Duodenal mucosa (tissue), 2 donors: ENCODE measurements around the gene KPRP.

Experiments
- H3K27ac ChIP-seq: one replicate; pipeline ENCODE4 v1.7.0; 2013; ENCODE audit warnings: low read depth, low read length
- H3K27me3 ChIP-seq, 2 donors: one replicate each; pipeline ENCODE4 v1.7.0; 2013; ENCODE audit warnings: low read length in 2 of 2, control low read depth in 1 of 2; ENCODE audit not compliant: insufficient read depth in 2 of 2, control insufficient read depth in 1 of 2
- H3K36me3 ChIP-seq, 2 donors: one replicate each; pipeline ENCODE4 v1.7.0; 2013; ENCODE audit warnings: low read length in 2 of 2, control low read depth in 1 of 2; ENCODE audit not compliant: insufficient read depth in 2 of 2, control insufficient read depth in 1 of 2
- H3K4me1 ChIP-seq, 2 donors: one replicate each; pipeline ENCODE4 v1.7.0; 2013; ENCODE audit warnings: low read length in 2 of 2, control low read depth in 1 of 2; ENCODE audit not compliant: insufficient read depth in 2 of 2, control insufficient read depth in 1 of 2
- H3K4me3 ChIP-seq, 2 donors: one replicate each; pipeline ENCODE4 v1.7.0; 2013; ENCODE audit warnings: low read length in 2 of 2, low read depth in 1 of 2
- H3K9ac ChIP-seq, 2 donors: one replicate each; pipeline ENCODE4 v1.7.0; 2013; ENCODE audit warnings: low read length in 2 of 2, low read depth in 1 of 2
- H3K9me3 ChIP-seq, 2 donors: one replicate each; pipeline ENCODE4 v1.7.0; 2013; ENCODE audit warnings: low read length in 2 of 2, control low read depth in 1 of 2; ENCODE audit not compliant: control insufficient read depth in 1 of 2

The KPRP gene

GRCh38 chr1:152757747-152758146 lies at the start of gene KPRP:
TSS of gene KPRP (plus strand) at chr1:152758025. CDS start at chr1:152759589, 1,564 bp downstream.
- H3K9me3 ChIP-seq, result no peaks in the 10 kb centered on the region

GRCh38 chr1:152718238-152718637 lies 39.6 kb upstream of the KPRP start:
- Histone ChIP-seq H3K27me3 (no peaks in the 10 kb centered on the region), H3K4me1 (no peaks in the 10 kb centered on the region), H3K36me3 (no peaks in the 10 kb centered on the region), H3K4me3 (no peak overlapping the region), H3K9ac (no peak overlapping the region), H3K27ac (no peak overlapping the region), H3K9me3 (peaks cover 3 to 6% of the 10 kb centered on the region in 2 donors)

More at GRCh38 chr1:152757747-152758146, at the start of gene KPRP:
- H3K36me3 ChIP-seq, result no peaks in the 10 kb centered on the region
- no peak within 1 kb of the TSS for H3K4me3 ChIP-seq
- H3K9ac ChIP-seq, result no peak within 1 kb of the TSS
- H3K4me1 ChIP-seq, result no peaks in the 10 kb centered on the region
- no peak within 1 kb of the TSS for H3K27ac ChIP-seq
- no peaks in the 10 kb centered on the region for H3K27me3 ChIP-seq

GRCh38 chr1:152725261-152725660 lies 32.6 kb upstream of the KPRP start:
- H3K4me1 ChIP-seq, result no peaks in the 10 kb centered on the region
- H3K27me3 ChIP-seq, result no peaks in the 10 kb centered on the region
- H3K9ac ChIP-seq, result no peak overlapping the region
- H3K36me3 ChIP-seq, result no peaks in the 10 kb centered on the region
- H3K9me3 ChIP-seq, result no peaks in the 10 kb centered on the region
- H3K27ac ChIP-seq, result no peak overlapping the region
- H3K4me3 ChIP-seq, result no peak overlapping the region

- H3K27ac ChIP-seq, result no peak overlapping the region
- no peak overlapping the region for H3K4me3 ChIP-seq
- no peaks in the 10 kb centered on the region for H3K27me3 ChIP-seq
- no peak overlapping the region for H3K9ac ChIP-seq
- no peaks in the 10 kb centered on the region for H3K9me3 ChIP-seq
- no peaks in the 10 kb centered on the region for H3K36me3 ChIP-seq
- H3K4me1 ChIP-seq, result no peaks in the 10 kb centered on the region
Measured at GRCh38 chr1:152728986-152729385, 28.8 kb upstream of the KPRP start.

- no peaks in the 10 kb centered on the region for H3K9me3 ChIP-seq
- H3K36me3 ChIP-seq, result no peaks in the 10 kb centered on the region
- H3K4me3 ChIP-seq, result no peak overlapping the region
- H3K27ac ChIP-seq, result no peak overlapping the region
- no peaks in the 10 kb centered on the region for H3K4me1 ChIP-seq
- no peaks in the 10 kb centered on the region for H3K27me3 ChIP-seq
- H3K9ac ChIP-seq, result no peak overlapping the region
Measured at GRCh38 chr1:152735648-152736047, 22.2 kb upstream of the KPRP start.

- Histone ChIP-seq H3K4me3 (no peak overlapping the region), H3K9ac (no peak overlapping the region), H3K9me3 (no peaks in the 10 kb centered on the region), H3K4me1 (no peaks in the 10 kb centered on the region), H3K36me3 (no peaks in the 10 kb centered on the region), H3K27me3 (no peaks in the 10 kb centered on the region), H3K27ac (no peak overlapping the region)
Measured at GRCh38 chr1:152737997-152738396, 19.8 kb upstream of the KPRP start.

GRCh38 chr1:152739841-152740240 lies 18.0 kb upstream of the KPRP start:
- no peaks in the 10 kb centered on the region for H3K36me3 ChIP-seq
- H3K27me3 ChIP-seq, result no peaks in the 10 kb centered on the region
- no peaks in the 10 kb centered on the region for H3K9me3 ChIP-seq
- H3K27ac ChIP-seq, result no peak overlapping the region
- no peak overlapping the region for H3K9ac ChIP-seq
- H3K4me1 ChIP-seq, result no peaks in the 10 kb centered on the region
- no peak overlapping the region for H3K4me3 ChIP-seq

- Histone ChIP-seq H3K27ac (no peak overlapping the region), H3K9me3 (no peaks in the 10 kb centered on the region), H3K36me3 (no peaks in the 10 kb centered on the region), H3K9ac (no peak overlapping the region), H3K4me1 (no peaks in the 10 kb centered on the region), H3K27me3 (no peaks in the 10 kb centered on the region), H3K4me3 (no peak overlapping the region)
Measured at GRCh38 chr1:152741656-152742055, 16.2 kb upstream of the KPRP start.

GRCh38 chr1:152743371-152744145 lies 14.3 kb upstream of the KPRP start:
- Histone ChIP-seq H3K4me1 (no peaks in the 10 kb centered on the region), H3K9ac (no peak overlapping the region), H3K4me3 (no peak overlapping the region), H3K9me3 (no peaks in the 10 kb centered on the region), H3K36me3 (no peaks in the 10 kb centered on the region), H3K27ac (no peak overlapping the region), H3K27me3 (no peaks in the 10 kb centered on the region)

- Histone ChIP-seq H3K36me3 (no peaks in the 10 kb centered on the region), H3K4me1 (no peaks in the 10 kb centered on the region), H3K9me3 (no peaks in the 10 kb centered on the region), H3K27me3 (no peaks in the 10 kb centered on the region), H3K27ac (no peak overlapping the region), H3K4me3 (no peak overlapping the region), H3K9ac (no peak overlapping the region)
Measured at GRCh38 chr1:152745289-152745704, 12.5 kb upstream of the KPRP start.
